Mucosa of descending colon (tissue), 3 donors: ENCODE results near the gene NR6A1. TPM values are rescaled to one million over a fixed set of nuclear protein-coding genes. Genes with fewer than 3 reads are reported as not detected.

Source experiments
- ATAC-seq: fragments of 200-7000 bp; cut with Tn5 transposase; one replicate; pipeline ENCODE4 v1.9.1; 2020; ENCODE audit warnings: mild to moderate bottlenecking, moderate library complexity
- DNase-seq, 3 donors: peaks; one replicate each; pipeline ENCODE4 v3.0.0-alpha.2; 2020
- H3K36me3 ChIP-seq: fragments of 200-600 bp; one replicate; pipeline ENCODE4 v1.8.0; 2021; ENCODE audit warnings: low read depth, mild to moderate bottlenecking
- H3K4me1 ChIP-seq: fragments of 200-600 bp; one replicate; pipeline ENCODE4 v1.8.0; 2021; ENCODE audit warnings: low read depth, mild to moderate bottlenecking
- H3K4me3 ChIP-seq: fragments of 200-600 bp; one replicate; pipeline ENCODE4 v1.8.0; 2021; ENCODE audit warnings: mild to moderate bottlenecking
- H3K9me3 ChIP-seq: fragments of 200-600 bp; one replicate; pipeline ENCODE4 v1.8.0; 2021; ENCODE audit warnings: mild to moderate bottlenecking
- intact Hi-C, 2 donors: fragments of 100-400 bp; cut with DNase I in 1 of 2; cut with micrococcal nuclease in 1 of 2; formaldehyde crosslinking; loops; one replicate each; pipeline versions ENCODE4 v1.11.0 to v1.11.1; 2022; cut with DNase I, micrococcal nuclease
- total RNA-seq, 3 donors: library from RNA; stranded (reverse); fragmentation: NEBNext Ultra II Directional in 2 of 3; extraction: Animal tissue kit (Norgen Biotek cat#: 25700) in 2 of 3; gene quantifications; one replicate each; pipeline versions ENCODE4 v1.2.1 to v1.2.4, GENCODE V29; 2021 to 2023
- TF ChIP-seq, protein P1 (sequence below): fragments of 200-600 bp; IDR thresholded peaks from one replicate; pipeline ENCODE4 v1.8.0; 2022; ENCODE audit warnings: antibody characterized with exemption, mild to moderate bottlenecking
- donor health status: DM: no; HTN: no; CAD: no; lungs with moderate emphysema.
- donor health status: DM: no; HTN: no; CAD: no.
- donor health status: DM: no; HTN: yes; CAD: no.

The NR6A1 gene
- total RNA-seq, 3 donors from 2014 or later: 5.6 to 8.4 (median 7.0) TPM

DNA sequence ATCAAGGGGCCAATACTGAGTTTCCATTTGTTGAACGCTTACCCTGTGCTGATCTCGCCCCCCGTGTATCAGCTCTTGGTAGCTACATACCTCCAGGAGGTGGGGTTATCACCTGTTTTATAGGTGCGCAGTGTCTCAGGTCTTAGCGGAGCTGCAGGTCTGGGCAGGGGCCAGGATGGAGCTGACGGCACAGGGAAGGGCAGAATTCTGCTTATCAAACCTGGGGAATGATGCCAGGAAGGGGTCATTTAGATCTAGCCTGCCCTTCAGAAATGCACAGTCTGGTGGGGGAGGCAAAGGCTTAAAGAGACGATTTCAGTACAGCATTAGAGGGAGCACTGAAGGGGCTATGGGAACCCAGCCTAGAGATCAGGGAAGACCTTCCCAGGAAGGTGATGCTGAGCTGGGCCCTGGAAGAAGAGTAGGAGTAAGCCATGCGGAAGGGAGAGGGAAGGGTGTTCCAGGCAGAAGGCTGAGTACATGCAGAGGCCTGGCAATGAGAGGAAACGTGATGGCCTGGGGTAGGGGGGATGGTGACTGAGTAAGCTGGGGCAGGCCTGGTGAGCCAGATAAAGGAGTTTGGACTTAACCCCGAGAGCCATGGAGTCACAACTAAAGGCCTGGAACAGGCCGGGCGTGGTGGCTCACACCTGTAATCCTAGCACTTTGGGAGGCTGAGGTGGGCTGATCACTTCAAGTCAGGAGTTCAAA, 37.3 kb upstream of the NR6A1 start:
- DNase-seq (no peak), ATAC-seq (no peak)
- no peak overlapping the region for H3K4me3 ChIP-seq
- no peaks in the 10 kb centered on the region for H3K4me1 ChIP-seq
- TF ChIP-seq, protein P1, sequence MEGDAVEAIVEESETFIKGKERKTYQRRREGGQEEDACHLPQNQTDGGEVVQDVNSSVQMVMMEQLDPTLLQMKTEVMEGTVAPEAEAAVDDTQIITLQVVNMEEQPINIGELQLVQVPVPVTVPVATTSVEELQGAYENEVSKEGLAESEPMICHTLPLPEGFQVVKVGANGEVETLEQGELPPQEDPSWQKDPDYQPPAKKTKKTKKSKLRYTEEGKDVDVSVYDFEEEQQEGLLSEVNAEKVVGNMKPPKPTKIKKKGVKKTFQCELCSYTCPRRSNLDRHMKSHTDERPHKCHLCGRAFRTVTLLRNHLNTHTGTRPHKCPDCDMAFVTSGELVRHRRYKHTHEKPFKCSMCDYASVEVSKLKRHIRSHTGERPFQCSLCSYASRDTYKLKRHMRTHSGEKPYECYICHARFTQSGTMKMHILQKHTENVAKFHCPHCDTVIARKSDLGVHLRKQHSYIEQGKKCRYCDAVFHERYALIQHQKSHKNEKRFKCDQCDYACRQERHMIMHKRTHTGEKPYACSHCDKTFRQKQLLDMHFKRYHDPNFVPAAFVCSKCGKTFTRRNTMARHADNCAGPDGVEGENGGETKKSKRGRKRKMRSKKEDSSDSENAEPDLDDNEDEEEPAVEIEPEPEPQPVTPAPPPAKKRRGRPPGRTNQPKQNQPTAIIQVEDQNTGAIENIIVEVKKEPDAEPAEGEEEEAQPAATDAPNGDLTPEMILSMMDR: no peak
- H3K9me3 ChIP-seq: no peaks in the 10 kb centered on the region
- H3K36me3 ChIP-seq: no peaks in the 10 kb centered on the region
- intact Hi-C loops: no loop called here

DNA sequence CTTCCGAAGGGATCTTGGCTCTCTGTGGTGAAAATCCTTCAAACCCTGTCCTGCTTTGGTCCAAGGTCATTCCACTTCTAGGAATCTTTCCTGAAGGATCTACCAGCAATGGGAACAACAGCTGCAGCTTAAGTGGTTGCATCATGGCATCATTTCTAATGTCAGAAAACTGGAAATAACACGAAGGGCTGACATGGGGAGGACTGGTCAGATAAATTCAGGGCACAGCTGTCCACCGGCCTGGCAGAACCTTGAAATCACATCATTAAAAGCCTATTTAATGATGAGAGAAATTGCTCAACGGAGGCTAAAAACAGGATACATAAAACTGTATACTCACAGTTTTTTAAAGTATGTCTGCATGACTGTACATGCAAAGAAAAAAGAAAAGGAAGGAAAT, 34.1 kb upstream of the NR6A1 start:
- no peak for ATAC-seq
- TF ChIP-seq, protein P1: no peak
- DNase-seq: no peak
- no peaks in the 10 kb centered on the region for H3K4me1 ChIP-seq
- H3K4me3 ChIP-seq: no peak overlapping the region
- no peaks in the 10 kb centered on the region for H3K9me3 ChIP-seq
- no peaks in the 10 kb centered on the region for H3K36me3 ChIP-seq
- intact Hi-C loops: no loop called here

DNA sequence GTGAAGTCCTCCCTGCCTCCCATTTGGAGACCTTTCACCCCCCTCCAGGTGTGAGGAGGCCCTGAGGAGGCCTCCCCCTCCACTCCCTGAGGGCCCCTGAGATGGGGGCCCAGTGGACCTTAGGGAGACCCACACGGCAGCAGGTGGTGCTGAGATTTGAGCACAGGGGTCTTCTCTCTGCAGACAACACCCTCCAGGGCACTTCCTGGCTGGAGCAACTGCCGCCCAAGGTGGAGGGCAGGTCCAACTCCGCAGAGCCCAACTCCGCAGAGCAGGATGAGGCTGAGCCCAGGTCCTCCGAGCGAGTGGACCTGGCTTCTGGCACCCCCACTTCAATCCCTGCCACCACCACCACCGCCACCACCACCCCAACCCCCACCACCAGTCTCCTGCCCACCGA, 32.8 kb upstream of the NR6A1 start:
- no peaks in the 10 kb centered on the region for H3K4me1 ChIP-seq
- ATAC-seq: no peak
- no peak overlapping the region for H3K4me3 ChIP-seq
- DNase-seq: no peak
- no peaks in the 10 kb centered on the region for H3K9me3 ChIP-seq
- H3K36me3 ChIP-seq: no peaks in the 10 kb centered on the region
- intact Hi-C loops: no loop called here
- TF ChIP-seq, protein P1: no peak

DNA sequence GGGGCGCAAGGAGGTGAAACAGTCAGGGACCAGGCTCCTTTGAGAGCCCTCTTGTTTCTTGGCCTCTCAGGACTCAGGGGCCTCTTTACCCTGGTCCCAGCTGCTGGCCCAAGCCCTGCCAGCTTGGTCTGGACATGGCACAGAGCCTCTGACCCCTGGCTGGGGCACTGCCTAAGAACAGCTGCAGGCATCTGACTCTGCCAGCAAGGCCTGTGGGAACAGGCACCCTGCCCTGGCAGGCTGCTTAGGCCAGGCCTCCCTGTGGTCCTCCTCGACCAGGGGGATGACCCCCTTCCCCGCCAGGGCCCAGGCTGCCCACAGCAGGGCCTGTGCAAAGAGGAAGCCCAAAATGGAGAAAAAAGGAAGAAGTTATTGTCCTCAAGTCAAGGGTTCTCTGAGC, 31.3 kb upstream of the NR6A1 start:
- Histone ChIP-seq H3K4me3 (no peak overlapping the region), H3K4me1 (no peaks in the 10 kb centered on the region), H3K9me3 (no peaks in the 10 kb centered on the region), H3K36me3 (no peaks in the 10 kb centered on the region)
- ATAC-seq (no peak), DNase-seq (no peak)
- TF ChIP-seq, protein P1: no peak
- intact Hi-C loops: no loop called here

DNA sequence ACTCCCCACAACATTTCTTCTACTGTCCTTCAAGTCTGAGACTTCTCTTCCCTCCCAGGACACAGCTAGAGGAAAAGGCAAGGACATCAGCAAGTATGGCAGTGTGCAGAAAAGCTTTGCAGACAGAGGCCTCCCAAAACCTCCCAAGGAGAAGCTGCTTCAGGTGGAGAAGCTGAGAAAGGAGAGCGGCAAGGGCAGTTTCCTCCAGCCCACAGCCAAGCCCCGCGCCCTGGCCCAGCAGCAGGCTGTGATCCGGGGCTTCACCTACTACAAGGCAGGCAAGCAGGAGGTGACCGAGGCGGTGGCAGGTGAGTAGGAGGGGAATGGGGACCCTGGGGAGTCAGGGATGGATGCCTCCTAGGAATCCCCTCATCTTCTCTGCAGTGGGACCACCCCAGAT, 30.2 kb upstream of the NR6A1 start:
- no peak for ATAC-seq
- no peaks in the 10 kb centered on the region for H3K36me3 ChIP-seq
- no peaks in the 10 kb centered on the region for H3K9me3 ChIP-seq
- TF ChIP-seq, protein P1: no peak
- H3K4me3 ChIP-seq: no peak overlapping the region
- H3K4me1 ChIP-seq: no peaks in the 10 kb centered on the region
- DNase-seq: no peak
- intact Hi-C loops: no loop called here
